Breast epithelium (tissue), 3 donors: ENCODE measurements around the gene NCBP2.

Source experiments
- CTCF ChIP-seq, 3 donors: fragments of 450-650 bp; IDR thresholded peaks; one replicate each; pipeline ENCODE4 v1.5.1; 2016 to 2017; ENCODE audit warnings: antibody characterized with exemption in 3 of 3, mild to moderate bottlenecking in 3 of 3, moderate library complexity in 3 of 3
- POLR2AphosphoS5 ChIP-seq, 3 donors: sonication (generic); formaldehyde crosslinking; IDR thresholded peaks; one replicate each; pipeline ENCODE4 v1.6.1; 2017; ENCODE audit warnings: antibody characterized with exemption in 3 of 3

- TF ChIP-seq POLR2AphosphoS5 (IDR thresholded peaks at IDR 0.05) (no peak), CTCF (IDR thresholded peaks at IDR 0.05) (no peak)
These were observed 52.3 kb downstream of the NCBP2 start for GRCh38 chr3:196889844-196890708.
